ENCODE data around the gene CREB3L4. TPM values are rescaled to one million over a fixed set of nuclear protein-coding genes. Genes with fewer than 3 reads are reported as not detected.

Gene CREB3L4
- total RNA-seq, 1 donor from 2014 or later, result 5.8 TPM

DNA sequence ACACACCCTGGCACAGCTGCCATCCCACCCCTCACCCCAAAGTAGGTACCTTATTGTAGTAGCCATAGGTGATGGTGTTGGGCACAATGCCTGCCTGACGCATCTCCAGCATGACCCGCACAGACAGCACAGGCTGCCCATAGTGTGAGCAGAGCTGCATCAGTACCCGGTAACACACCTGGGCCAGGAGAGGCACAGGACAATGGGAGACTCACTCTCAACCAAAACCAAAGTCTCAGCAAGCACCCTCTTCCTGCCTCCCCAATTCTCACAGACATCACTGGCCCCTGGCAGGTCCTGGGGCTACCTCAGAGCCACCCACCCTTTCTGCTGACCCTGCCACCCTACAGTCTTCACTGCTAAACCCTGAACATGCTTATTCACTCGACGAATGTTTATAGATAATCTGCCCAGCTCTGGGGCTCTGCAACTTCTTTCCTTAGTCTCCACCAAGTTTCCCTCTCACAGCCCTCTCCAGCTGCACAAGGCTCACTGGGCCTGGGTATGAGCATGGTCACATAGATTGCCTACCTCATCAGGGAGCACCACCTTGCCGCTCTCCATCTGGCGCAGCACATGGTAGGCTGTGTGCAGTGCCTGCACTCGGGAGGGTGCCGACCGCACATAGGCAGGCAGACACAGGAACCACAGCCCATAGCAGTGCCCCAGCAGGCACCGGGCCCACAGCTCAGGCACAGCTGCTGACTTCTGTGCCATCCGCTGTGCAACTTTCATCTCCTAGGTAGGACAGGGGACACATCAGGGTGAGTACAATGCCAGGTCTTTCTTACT, 31.5 kb upstream of the CREB3L4 start:
- DNase-seq (ENCODE audit: low spot score), result no peak

GRCh38 chr1:153937331-153937730, 30.4 kb upstream of the CREB3L4 start:
- no peak for DNase-seq (ENCODE audit: low spot score)

DNA sequence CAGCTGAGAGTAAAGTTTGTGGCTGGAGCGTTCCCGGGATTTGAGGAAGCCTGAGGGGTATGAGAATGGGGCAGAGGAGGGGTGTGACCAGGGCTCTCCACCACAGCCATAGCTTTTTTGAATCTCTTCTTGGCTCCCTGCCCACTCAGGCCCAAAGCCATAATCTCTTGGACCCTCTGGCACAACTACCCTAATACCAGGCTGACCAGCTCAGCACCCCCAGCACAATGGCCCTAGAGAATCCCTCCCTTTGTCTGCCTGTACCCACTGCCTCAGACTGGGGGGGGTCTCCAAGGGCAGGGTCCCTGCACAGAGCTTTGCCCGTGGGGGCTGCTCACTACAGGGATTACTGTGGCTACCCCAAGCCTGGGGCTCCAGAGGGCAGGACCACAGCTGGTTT, 28.7 kb upstream of the CREB3L4 start:
- no peak for DNase-seq (ENCODE audit: low spot score)

GRCh38 chr1:153939476-153939875, 28.2 kb upstream of the CREB3L4 start:
- DNase-seq (ENCODE audit: low spot score), result no peak

DNA sequence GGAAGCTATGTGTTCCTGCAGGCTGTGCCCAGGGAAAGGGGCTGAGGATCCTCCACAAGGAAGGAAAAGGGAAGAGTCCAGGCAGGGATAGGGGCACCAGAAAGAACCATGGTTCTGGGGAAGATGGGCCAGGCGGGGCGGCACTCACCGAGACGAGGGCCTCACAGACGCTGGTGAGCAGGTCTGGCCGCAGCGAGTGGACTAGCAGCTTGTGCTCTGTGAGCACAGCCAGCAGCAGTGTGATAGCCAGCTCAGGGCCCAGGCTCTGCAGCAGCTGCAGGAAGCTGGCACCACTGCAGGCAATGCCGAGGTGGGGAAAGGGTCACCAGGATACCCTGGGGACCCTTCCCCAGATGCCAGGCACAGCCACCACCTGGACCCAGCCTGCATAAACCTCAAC, 26.9 kb upstream of the CREB3L4 start:
- no peak for DNase-seq (ENCODE audit: low spot score)

- no peak for DNase-seq (ENCODE audit: low spot score)
Measured at GRCh38 chr1:153941826-153942725, 25.6 kb upstream of the CREB3L4 start.

GRCh38 chr1:153942766-153943549, 24.7 kb upstream of the CREB3L4 start:
- DNase-seq (ENCODE audit: low spot score), result no peak

GRCh38 chr1:153944005-153944826, 23.5 kb upstream of the CREB3L4 start:
- DNase-seq (ENCODE audit: low spot score), result no peak

DNA sequence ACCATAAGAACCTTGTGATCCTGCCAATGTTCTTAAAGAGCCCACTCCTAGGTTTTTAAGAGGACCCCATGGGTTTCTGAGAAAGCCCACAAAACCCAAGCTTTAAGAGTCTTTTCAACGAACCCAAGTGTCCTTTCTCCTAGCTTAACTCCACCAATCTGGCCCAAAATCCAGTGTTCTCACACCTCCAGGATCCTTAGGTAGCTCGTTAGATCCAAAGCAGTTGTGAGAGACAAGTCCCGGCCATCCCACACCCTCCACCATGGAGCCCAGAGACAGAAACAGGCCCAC, 22.9 kb upstream of the CREB3L4 start:
- no peak for DNase-seq (ENCODE audit: low spot score)

- DNase-seq (ENCODE audit: low spot score), result no peak
Measured at GRCh38 chr1:153945131-153945794, 22.4 kb upstream of the CREB3L4 start.

GRCh38 chr1:153945795-153946621, 21.7 kb upstream of the CREB3L4 start:
- DNase-seq (ENCODE audit: low spot score), result peak; percentile 73

GRCh38 chr1:153946622-153947241, 21.0 kb upstream of the CREB3L4 start, which contains the start of gene DENND4B:
TSS of gene DENND4B (minus strand) at chr1:153946718. CDS start at chr1:153944374, 2,344 bp downstream.
- peak; percentile 80 for DNase-seq (ENCODE audit: low spot score)

GRCh38 chr1:153951183-153951582, 16.5 kb upstream of the CREB3L4 start:
- no peak for DNase-seq (ENCODE audit: low spot score)

GRCh38 chr1:153951801-153952200, 15.9 kb upstream of the CREB3L4 start:
- DNase-seq (ENCODE audit: low spot score), result no peak

GRCh38 chr1:153953859-153954365, 13.8 kb upstream of the CREB3L4 start:
- no peak for DNase-seq (ENCODE audit: low spot score)

- no peak for DNase-seq (ENCODE audit: low spot score)
Measured at GRCh38 chr1:153954826-153955225, 12.9 kb upstream of the CREB3L4 start.

DNA sequence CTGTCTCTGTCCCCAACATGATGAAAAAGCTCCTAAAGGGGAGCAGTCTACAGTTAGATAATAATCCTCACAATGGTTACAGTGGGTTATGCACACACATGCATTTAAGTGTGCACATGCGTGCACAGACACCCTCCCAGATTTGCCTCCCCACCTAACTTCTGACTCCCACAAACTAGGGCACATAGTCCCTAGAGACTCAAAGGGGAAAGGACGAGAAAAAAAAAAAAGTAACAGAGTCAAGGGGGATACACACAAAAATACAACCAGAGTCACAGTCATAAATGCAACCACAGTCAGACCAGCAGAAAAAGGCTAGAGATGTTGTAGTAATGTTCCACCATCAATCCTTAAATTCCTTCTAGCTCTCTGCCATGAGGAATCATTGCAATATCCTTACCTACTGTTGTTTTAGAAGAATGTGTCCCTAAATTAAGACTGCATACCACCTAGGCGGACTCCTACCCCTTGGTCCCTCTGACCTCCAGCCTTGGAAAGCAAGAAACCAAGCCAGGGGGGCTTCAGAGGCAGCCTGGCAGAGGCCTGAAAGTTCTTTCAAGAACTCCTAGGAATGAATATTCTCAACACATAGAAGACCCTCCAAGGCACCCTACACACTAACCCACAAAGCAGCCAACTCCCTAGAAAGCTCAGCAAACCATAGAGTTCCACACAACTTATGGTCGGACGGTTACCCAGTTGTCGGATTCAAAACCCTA, 10.5 kb upstream of the CREB3L4 start:
- DNase-seq (ENCODE audit: low spot score), result no peak

DNA sequence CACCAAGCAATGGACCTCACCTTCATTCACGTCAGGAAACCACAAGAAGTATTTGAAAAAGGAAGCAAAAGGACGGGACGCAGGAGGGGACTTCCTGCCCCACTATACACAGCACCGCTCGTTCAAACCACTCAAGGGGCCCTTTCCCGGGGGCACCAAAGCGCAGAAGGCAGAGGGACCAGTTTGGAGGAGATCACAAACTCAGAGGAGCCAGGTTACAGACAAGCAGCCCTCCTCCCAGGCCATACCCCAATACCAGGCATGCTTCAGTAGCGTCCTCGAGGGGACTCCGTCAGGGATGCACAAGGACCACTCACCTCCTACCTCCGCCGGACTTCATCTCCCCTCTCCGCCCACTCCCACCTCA, 10.0 kb upstream of the CREB3L4 start:
- no peak for DNase-seq (ENCODE audit: low spot score)
